MM.1S (cell line): ENCODE measurements around the gene CDK17.

Source experiments
- EZH2 ChIP-seq: fragments of 300-600 bp; sonication (generic); optimal IDR thresholded peaks from 2 replicates; pipeline ENCODE3; 2017; ENCODE audit warnings: low read depth, mild to moderate bottlenecking, antibody characterized with exemption, low read length, mixed read lengths
- EZH2phosphoT487 ChIP-seq: fragments of 300-600 bp; sonication (generic); IDR thresholded peaks from 2 replicates; pipeline ENCODE4 v1.6.1; 2018; ENCODE audit warnings: antibody characterized with exemption, low read length
- TF ChIP-seq, protein P1 (sequence below): fragments of 300-600 bp; sonication (generic); IDR thresholded peaks from 2 replicates; pipeline ENCODE4 v1.5.1; 2016; ENCODE audit warnings: antibody characterized with exemption, low read length, mixed read lengths

DNA sequence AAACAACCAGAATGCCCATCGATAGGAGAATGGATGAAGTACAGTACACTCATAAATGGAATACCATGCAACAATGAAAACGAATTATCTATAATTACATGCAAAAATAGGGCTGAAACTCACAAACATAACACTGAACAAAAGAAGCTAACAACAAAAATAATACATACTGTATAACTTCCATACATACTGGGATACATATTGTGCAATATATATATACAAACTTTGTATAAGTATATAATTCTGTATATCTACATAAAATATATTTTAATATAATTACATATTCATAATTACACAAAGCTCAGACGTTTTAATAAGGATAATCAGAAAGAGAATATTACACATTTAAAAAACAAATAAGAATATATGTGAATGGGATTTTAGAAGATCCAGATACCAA is 90.2 kb downstream of the CDK17 start:
- TF ChIP-seq, protein P1, sequence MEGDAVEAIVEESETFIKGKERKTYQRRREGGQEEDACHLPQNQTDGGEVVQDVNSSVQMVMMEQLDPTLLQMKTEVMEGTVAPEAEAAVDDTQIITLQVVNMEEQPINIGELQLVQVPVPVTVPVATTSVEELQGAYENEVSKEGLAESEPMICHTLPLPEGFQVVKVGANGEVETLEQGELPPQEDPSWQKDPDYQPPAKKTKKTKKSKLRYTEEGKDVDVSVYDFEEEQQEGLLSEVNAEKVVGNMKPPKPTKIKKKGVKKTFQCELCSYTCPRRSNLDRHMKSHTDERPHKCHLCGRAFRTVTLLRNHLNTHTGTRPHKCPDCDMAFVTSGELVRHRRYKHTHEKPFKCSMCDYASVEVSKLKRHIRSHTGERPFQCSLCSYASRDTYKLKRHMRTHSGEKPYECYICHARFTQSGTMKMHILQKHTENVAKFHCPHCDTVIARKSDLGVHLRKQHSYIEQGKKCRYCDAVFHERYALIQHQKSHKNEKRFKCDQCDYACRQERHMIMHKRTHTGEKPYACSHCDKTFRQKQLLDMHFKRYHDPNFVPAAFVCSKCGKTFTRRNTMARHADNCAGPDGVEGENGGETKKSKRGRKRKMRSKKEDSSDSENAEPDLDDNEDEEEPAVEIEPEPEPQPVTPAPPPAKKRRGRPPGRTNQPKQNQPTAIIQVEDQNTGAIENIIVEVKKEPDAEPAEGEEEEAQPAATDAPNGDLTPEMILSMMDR, result no peak
- TF ChIP-seq EZH2 (no peak), EZH2phosphoT487 (no peak)
